CD4-positive, alpha-beta T cell treated with Interleukin-21 for 1 hour (primary cell): ENCODE data around the gene LAS1L.
"Not testable (repeated sequence)": the region's sequence is repeated elsewhere in the genome, so short reads cannot be mapped to it uniquely, and the experiment has no call there.

Source experiments
- DNase-seq: peaks from one replicate; pipeline ENCODE4 v3.0.0-alpha.2; 2020

Gene LAS1L

GRCh38 chrX:65534450-65535292 is at the start of gene LAS1L:
Gene LAS1L, minus strand, starts transcription at chrX:65534787. Its CDS starts 72 bp downstream, at chrX:65534715.
- peak; percentile 95 for DNase-seq

GRCh38 chrX:65582450-65583082 is 48.0 kb upstream of the LAS1L start:
- DNase-seq = no peak

- DNase-seq = peak; percentile 65
Measured at GRCh38 chrX:65581661-65582339, 47.2 kb upstream of the LAS1L start.

- DNase-seq = no peak
Measured at GRCh38 chrX:65578346-65578745, 43.8 kb upstream of the LAS1L start.

GRCh38 chrX:65576160-65576559 is 41.6 kb upstream of the LAS1L start:
- no peak for DNase-seq

GRCh38 chrX:65575022-65575421 is 40.4 kb upstream of the LAS1L start:
- DNase-seq = no peak

- DNase-seq = no peak
Measured at GRCh38 chrX:65574356-65574755, 39.8 kb upstream of the LAS1L start.

- DNase-seq = no peak
Measured at GRCh38 chrX:65572971-65573370, 38.4 kb upstream of the LAS1L start.

GRCh38 chrX:65562850-65563249 is 28.3 kb upstream of the LAS1L start:
- DNase-seq = not testable (repeated sequence)

GRCh38 chrX:65551489-65552339 is 17.1 kb upstream of the LAS1L start:
- DNase-seq = no peak

GRCh38 chrX:65551086-65551485 is 16.5 kb upstream of the LAS1L start:
- no peak for DNase-seq

- DNase-seq = no peak
Measured at GRCh38 chrX:65545456-65545855, 10.9 kb upstream of the LAS1L start.

GRCh38 chrX:65537229-65537628 is 2.6 kb upstream of the LAS1L start:
- DNase-seq = no peak

- DNase-seq = no peak
Measured at GRCh38 chrX:65536291-65536690, 1.7 kb upstream of the LAS1L start.

- DNase-seq = no peak
Measured at GRCh38 chrX:65532016-65532415, 2.6 kb downstream of the LAS1L start.

GRCh38 chrX:65528705-65529340 is 5.8 kb downstream of the LAS1L start:
- DNase-seq = peak; percentile 49

- no peak for DNase-seq
Measured at GRCh38 chrX:65528293-65528692, 6.3 kb downstream of the LAS1L start.

- no peak for DNase-seq
Measured at GRCh38 chrX:65524139-65524538, 10.4 kb downstream of the LAS1L start.

GRCh38 chrX:65522739-65523372 is 11.7 kb downstream of the LAS1L start:
- no peak for DNase-seq

- DNase-seq = not testable (repeated sequence)
Measured at GRCh38 chrX:65519530-65519929, 15.1 kb downstream of the LAS1L start.

- not testable (repeated sequence) for DNase-seq
Measured at GRCh38 chrX:65518980-65519379, 15.6 kb downstream of the LAS1L start.

- no peak for DNase-seq
Measured at GRCh38 chrX:65517923-65518322, 16.7 kb downstream of the LAS1L start.
